Left forelimb (tissue), 1 donor: ENCODE data around the gene TNNI2.

Experiments used
- DNase-seq: peaks from one replicate; pipeline ENCODE4 v3.0.0-alpha.2; 2018; ENCODE audit warnings: low spot score

Gene TNNI2

GRCh38 chr11:1821562-1821961 is 17.2 kb upstream of the TNNI2 start:
- DNase-seq, result no peak

DNA sequence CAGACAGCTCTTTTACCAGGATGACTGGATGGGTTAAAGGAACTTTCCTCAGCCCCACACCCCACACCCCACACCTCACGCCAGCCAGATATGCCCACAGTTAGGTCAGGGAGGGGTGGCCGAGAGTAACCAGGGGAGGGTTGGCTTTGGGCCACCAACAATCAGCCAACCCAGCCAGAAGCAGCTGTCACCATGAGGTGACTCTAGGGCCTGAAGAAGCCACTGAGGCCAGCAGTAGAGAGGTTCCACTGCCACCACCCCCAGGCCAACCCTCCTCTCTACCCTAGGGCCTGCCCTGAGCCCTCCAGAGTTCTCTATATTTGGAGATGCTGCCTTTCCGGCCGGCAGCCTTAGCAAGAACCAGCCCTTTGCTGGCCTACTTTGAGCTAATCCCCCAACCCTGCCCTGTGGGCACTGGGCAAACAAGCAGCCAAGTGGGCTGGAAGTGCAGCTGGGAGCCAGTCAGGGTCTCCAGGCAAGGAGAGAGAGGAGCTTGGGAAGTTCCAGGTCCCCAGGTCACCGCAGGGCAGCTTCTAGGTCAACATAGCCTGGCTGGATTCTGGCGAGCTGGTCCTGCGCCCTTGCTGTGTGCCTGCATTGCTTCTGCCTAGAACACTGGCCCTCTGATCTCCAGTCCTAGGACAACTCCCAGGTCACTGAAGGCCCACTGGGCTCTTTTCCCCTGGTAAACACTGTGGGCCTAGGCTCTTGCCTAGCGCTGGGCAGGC is 16.0 kb upstream of the TNNI2 start:
- DNase-seq, result no peak

DNA sequence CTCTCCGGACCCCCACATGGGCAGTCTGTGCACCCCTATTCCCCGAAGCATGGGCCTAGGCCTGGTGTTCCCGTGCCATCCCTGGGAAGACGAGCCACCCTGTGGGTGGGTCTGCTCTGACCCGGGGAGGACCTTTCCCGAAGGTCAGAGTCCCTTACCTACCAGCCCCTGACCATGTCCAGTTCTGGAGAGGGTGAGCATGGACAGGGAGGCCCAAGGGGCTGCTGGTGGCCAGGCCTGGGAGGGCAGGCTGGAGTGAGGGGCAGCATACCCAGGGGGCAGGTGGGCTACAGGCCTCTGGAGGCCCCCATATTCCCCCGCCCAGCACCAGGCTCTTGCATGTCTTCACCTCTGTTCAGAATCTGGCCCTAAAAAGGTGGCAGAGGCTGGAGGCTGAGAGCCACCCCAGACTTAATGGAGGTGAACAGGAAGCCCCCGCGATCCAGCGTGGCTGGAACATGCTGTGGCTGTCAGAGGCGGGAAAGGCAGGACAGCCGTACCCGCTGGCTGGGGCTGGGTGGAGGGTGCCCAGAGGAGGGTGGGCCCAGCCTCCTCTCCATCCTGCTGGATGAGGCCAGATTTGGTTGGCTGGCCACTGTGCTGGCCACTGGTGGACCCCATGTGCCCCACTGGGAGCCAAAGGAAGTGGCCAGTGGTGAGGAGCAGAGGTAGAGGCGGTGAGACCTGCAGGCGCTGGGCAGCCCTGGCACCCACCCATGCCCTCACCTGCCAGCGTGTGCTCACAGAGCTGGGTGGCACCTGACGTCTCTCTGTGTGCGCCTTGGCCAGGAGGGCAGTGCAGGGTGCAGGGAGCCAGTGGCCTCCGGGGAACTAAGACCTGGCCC is 15.2 kb upstream of the TNNI2 start:
- no peak for DNase-seq

DNA sequence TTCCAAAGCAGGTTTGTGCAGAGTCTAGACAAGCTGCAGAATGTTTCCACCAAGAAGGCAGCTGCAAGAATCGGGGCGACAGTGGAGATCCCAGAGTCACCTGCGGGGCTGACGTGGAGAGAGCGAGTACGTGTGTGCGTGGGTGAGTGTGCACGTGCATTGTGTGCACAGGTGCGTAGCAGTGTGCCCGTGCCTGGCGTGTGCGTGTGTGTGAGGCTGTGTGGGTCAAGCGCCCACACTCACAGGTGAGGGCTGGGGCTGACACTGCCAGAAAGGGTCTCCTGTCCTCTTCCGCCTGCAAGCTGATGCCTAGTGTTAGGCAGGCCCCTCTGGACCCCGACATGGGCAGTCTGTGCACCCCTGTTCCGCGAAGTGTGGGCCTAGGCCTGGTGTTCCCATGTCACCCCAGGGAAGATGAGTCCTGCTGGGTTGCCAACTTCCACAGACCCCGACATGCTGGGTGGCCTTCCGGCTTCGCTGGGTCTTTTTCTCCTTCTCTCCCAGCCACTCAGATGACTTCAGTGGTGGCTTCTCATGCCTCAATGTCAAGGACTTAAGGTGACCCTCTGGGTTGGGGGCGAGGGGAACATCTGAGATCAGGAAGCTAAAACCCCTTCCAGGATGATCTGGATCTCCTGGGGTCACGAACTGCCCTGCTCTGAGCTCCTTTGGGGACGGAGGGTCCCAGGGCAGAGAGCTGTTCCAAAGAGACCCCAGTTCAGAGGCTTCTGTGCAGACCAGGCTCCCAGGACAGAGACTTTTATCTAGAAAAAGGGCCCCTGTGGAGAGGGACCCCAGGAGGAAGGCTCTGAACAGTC is 14.4 kb upstream of the TNNI2 start:
- DNase-seq, result no peak

GRCh38 chr11:1825039-1825740 is 13.6 kb upstream of the TNNI2 start:
- no peak for DNase-seq

GRCh38 chr11:1825785-1826451 is 12.9 kb upstream of the TNNI2 start:
- DNase-seq, result peak; percentile 62

- peak; percentile 64 for DNase-seq
These were observed 12.2 kb upstream of the TNNI2 start for GRCh38 chr11:1826552-1827094.

- DNase-seq, result peak; percentile 87
These were observed 11.5 kb upstream of the TNNI2 start for GRCh38 chr11:1827095-1827813.

DNA sequence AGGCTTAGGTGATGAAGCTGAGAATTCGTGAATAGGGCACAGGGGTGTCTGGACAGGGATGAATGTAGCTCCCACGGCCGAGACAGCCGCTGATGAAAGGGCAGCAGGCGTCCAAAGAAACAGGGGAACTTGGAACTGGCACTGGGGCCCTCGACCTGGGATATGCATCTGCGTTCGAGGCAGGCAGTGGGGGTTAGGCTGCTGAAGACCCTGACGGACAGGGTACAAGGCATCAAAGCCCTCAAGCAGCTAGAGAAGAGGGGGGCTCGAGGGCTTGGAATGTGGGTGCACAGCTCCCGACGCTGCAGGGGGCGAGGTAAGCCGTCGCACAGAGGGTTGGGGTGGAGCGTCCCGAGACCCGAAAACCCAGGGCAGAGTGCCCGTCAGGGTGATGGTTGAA is 10.8 kb upstream of the TNNI2 start:
- DNase-seq, result no peak

GRCh38 chr11:1828542-1828941 is 10.2 kb upstream of the TNNI2 start:
- no peak for DNase-seq

DNA sequence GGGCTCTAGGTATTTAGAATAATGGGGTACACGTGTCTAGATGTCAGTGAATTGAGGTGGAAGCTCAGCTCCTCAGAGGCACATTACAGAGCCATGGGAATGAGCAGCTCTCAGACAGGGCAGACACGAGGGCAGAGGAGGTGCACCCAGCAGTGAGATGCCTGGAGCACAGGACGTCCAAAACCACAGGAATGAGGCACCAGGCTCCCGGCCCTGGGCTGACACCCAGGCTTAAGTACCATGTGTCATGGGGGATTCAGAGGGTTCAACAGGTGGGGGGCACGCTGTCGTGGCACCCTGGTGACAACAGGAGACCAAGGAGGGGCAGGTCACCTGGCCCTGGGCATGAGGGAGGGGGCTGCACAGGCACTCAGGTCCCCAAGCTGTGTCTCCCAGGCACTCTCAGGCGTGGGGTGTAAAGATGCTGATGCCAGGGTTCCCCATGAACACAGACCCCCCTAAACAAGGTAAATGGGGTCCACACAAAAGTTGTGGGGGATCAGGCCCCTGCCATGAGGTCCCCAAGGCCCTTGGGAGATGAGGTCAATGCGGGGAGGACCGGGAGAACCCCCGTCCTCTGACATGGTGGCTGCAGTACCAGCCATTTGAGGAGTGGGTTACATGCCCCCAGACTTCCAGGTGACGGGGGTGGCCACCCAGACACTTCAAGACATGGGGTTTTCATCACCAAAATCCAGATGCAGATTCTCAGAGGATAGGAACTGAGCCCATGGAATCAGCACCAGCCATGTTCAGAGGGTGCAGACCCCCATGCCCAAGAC is 9.6 kb upstream of the TNNI2 start:
- no peak for DNase-seq

GRCh38 chr11:1830004-1830321 is 8.8 kb upstream of the TNNI2 start:
- DNase-seq, result no peak

GRCh38 chr11:1830322-1831223 is 8.2 kb upstream of the TNNI2 start:
- peak; percentile 64 for DNase-seq

- DNase-seq, result no peak
These were observed 7.2 kb upstream of the TNNI2 start for GRCh38 chr11:1831338-1832210.

- DNase-seq, result no peak
These were observed 6.4 kb upstream of the TNNI2 start for GRCh38 chr11:1832211-1832919.

DNA sequence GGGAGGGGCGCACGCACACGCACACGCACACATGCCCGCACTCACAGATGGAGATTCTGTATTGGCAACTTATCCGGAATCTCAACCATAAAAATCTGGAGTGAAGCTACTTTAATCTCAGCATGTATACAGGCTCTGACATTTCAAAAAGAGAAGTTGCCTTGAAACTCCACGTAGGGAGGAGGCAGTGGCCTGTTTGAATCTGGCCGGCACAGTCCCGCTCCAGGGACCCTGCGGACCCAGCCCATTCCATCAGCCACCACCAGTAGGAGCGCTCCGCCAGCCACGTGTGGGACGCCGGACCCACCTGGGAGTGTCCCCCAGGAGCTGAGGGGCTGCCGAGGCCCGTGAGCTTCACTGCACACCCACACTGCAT is 5.9 kb upstream of the TNNI2 start:
- DNase-seq, result no peak

DNA sequence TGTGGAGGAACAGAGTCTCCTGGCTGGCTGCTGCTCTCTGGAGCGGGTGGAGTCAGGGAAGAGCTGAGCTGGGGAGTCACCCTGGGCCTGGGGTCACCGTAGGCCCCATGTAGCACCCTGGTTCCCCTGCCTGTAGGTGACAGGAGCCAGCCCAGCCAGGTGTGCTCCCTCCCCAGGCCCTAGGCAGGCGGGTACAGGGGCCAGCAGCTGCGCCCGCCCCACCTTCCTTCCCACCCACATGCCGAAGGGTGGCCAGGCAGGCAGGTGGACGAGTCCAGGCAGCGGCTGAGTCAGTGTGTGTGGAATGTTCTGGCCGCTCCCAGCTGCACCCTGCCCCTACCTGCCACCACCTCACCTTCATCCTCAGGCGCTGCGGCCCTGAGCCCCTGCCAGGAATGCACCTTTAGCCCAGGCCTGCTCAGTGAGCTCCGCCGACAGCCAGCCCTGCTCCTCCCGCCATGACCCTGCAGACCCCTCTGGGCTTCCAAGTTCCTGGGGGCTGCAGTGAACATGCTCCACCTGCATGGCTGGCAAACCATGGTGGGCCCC is 4.6 kb upstream of the TNNI2 start:
- DNase-seq, result no peak
